H9 (cell line): ENCODE results near the gene CLEC4E. TPM values are rescaled to one million over a fixed set of nuclear protein-coding genes. Genes with fewer than 3 reads are reported as not detected.
A peak's percentile ranks its signal among the peaks of the same experiment; 100 is the strongest.

Experiments
- DNase-seq: peaks from one replicate; pipeline ENCODE4 v3.0.0-alpha.2; 2017
- H2AFZ ChIP-seq: one replicate; pipeline ENCODE4 v1.6.1; 2013; ENCODE audit warnings: mild to moderate bottlenecking, low read length, control low read depth, moderate library complexity
- H2AK5ac ChIP-seq: 2 replicates; pipeline ENCODE4 v1.6.1; 2013; ENCODE audit warnings: low read length, control low read depth, mixed read lengths; ENCODE audit not compliant: insufficient read length
- H2BK120ac ChIP-seq: one replicate; pipeline ENCODE4 v1.6.1; 2013; ENCODE audit warnings: low read depth, mild to moderate bottlenecking, low read length, control low read depth, inconsistent platforms; ENCODE audit not compliant: poor library complexity, severe bottlenecking
- H2BK12ac ChIP-seq: 2 replicates; pipeline ENCODE4 v1.6.1; 2013; ENCODE audit warnings: low read length, control low read depth, mixed read lengths, low read depth; ENCODE audit not compliant: insufficient read length
- H2BK15ac ChIP-seq: 2 replicates; pipeline ENCODE4 v1.6.1; 2013; ENCODE audit warnings: low read depth, low read length, control low read depth
- H2BK20ac ChIP-seq: one replicate; pipeline ENCODE4 v1.6.1; 2013; ENCODE audit warnings: low read depth, mild to moderate bottlenecking, low read length, control low read depth, inconsistent platforms; ENCODE audit not compliant: poor library complexity, severe bottlenecking
- H2BK5ac ChIP-seq: 2 replicates; pipeline ENCODE4 v1.6.1; 2013; ENCODE audit warnings: low read length, control low read depth, mixed read lengths; ENCODE audit not compliant: insufficient read length
- H3K14ac ChIP-seq: 2 replicates; pipeline ENCODE4 v1.6.1; 2013; ENCODE audit warnings: low read length, control low read depth; ENCODE audit not compliant: insufficient read depth
- H3K18ac ChIP-seq: 2 replicates; pipeline ENCODE4 v1.6.1; 2013; ENCODE audit warnings: low read depth, mild to moderate bottlenecking, mixed read lengths, low read length, control low read depth; ENCODE audit not compliant: insufficient read length
- H3K23ac ChIP-seq: 2 replicates; pipeline ENCODE4 v1.6.1; 2013; ENCODE audit warnings: low read length, control low read depth, mixed read lengths, low read depth; ENCODE audit not compliant: insufficient read length
- H3K23me2 ChIP-seq: 2 replicates; pipeline ENCODE4 v1.6.1; 2013; ENCODE audit warnings: low read depth, mild to moderate bottlenecking, mixed read lengths, low read length, control low read depth; ENCODE audit not compliant: insufficient read length, poor library complexity, severe bottlenecking
- H3K27ac ChIP-seq: 2 replicates; pipeline ENCODE4 v1.5.1; 2013; ENCODE audit warnings: low read length, control low read depth, mixed read lengths, low read depth; ENCODE audit not compliant: insufficient read length
- H3K27me3 ChIP-seq: 2 replicates; pipeline ENCODE4 v1.6.1; 2013; ENCODE audit warnings: low read length, control low read depth, inconsistent platforms; ENCODE audit not compliant: insufficient read depth
- H3K4ac ChIP-seq: 2 replicates; pipeline ENCODE4 v1.6.1; 2013; ENCODE audit warnings: low read depth, mild to moderate bottlenecking, control low read depth, inconsistent platforms, low read length, moderate library complexity
- H3K4me1 ChIP-seq: 2 replicates; pipeline ENCODE4 v1.6.1; 2013; ENCODE audit warnings: low read length, control low read depth, inconsistent platforms; ENCODE audit not compliant: insufficient read depth
- H3K4me2 ChIP-seq: 2 replicates; pipeline ENCODE4 v1.6.1; 2013; ENCODE audit warnings: low read length, control low read depth, mixed read lengths; ENCODE audit not compliant: insufficient read length, insufficient read depth
- H3K56ac ChIP-seq: 2 replicates; pipeline ENCODE4 v1.6.1; 2013; ENCODE audit warnings: low read depth, mild to moderate bottlenecking, mixed read lengths, low read length, control low read depth; ENCODE audit not compliant: insufficient read length
- H3K79me1 ChIP-seq: 2 replicates; pipeline ENCODE4 v1.6.1; 2013; ENCODE audit warnings: low read depth, mild to moderate bottlenecking, moderate library complexity, low read length, control low read depth, inconsistent platforms; ENCODE audit not compliant: insufficient read depth, poor library complexity, severe bottlenecking
- H3K79me2 ChIP-seq: 2 replicates; pipeline ENCODE4 v1.6.1; 2013; ENCODE audit warnings: low read length, control low read depth, inconsistent platforms; ENCODE audit not compliant: insufficient read depth
- H3K9ac ChIP-seq: 2 replicates; pipeline ENCODE4 v1.6.1; 2013; ENCODE audit warnings: low read length, control low read depth, mixed read lengths; ENCODE audit not compliant: insufficient read length; ENCODE audit errors: extremely low read depth
- H3K9me3 ChIP-seq: one replicate; pipeline ENCODE4 v1.6.1; 2013; ENCODE audit warnings: low read depth, low read length, inconsistent platforms; ENCODE audit not compliant: control insufficient read depth
- H3T11ph ChIP-seq: one replicate; pipeline ENCODE4 v1.6.1; 2013; ENCODE audit warnings: mild to moderate bottlenecking, low read length, control low read depth, inconsistent platforms
- H4K20me1 ChIP-seq: one replicate; pipeline ENCODE4 v1.6.1; 2013; ENCODE audit not compliant: control insufficient read depth, insufficient read length, insufficient read depth
- H4K5ac ChIP-seq: 2 replicates; pipeline ENCODE4 v1.6.1; 2013; ENCODE audit warnings: low read depth, mild to moderate bottlenecking, mixed read lengths, low read length, control low read depth; ENCODE audit not compliant: insufficient read length
- H4K8ac ChIP-seq: replicated peaks from 2 replicates; pipeline ENCODE4 v1.6.1; 2013; ENCODE audit warnings: low read length, control low read depth, mixed read lengths, low read depth; ENCODE audit not compliant: insufficient read length
- H4K91ac ChIP-seq: 2 replicates; pipeline ENCODE4 v1.6.1; 2013; ENCODE audit warnings: low read depth, mild to moderate bottlenecking, moderate library complexity, mixed read lengths, low read length, control low read depth; ENCODE audit not compliant: insufficient read length
- H3K27ac Mint-ChIP-seq, 3 experiments: 2 replicates in 2 of 3; 3 replicates in 1 of 3; pipeline ENCODE4 v1.8.0; 2020 to 2021; ENCODE audit warnings: mixed read lengths in 3 of 3, mild to moderate bottlenecking in 1 of 3, moderate library complexity in 1 of 3
- H3K27me3 Mint-ChIP-seq: 2 replicates; pipeline ENCODE4 v1.8.0; 2021; ENCODE audit warnings: low read depth, mild to moderate bottlenecking, moderate library complexity, mixed read lengths
- H3K36me3 Mint-ChIP-seq, 3 experiments: 2 replicates in 2 of 3; 3 replicates in 1 of 3; pipeline ENCODE4 v1.8.0; 2020 to 2021; ENCODE audit warnings: low read depth in 3 of 3, mixed read lengths in 3 of 3; ENCODE audit not compliant: insufficient read depth in 1 of 3
- H3K4me1 Mint-ChIP-seq, 2 experiments: 2 replicates each; pipeline ENCODE4 v1.8.0; 2020; ENCODE audit warnings: mixed read lengths in 2 of 2
- H3K4me3 Mint-ChIP-seq, 2 experiments: 2 replicates in 1 of 2; 3 replicates in 1 of 2; pipeline ENCODE4 v1.8.0; 2020 to 2021; ENCODE audit warnings: mild to moderate bottlenecking in 2 of 2, mixed read lengths in 2 of 2, moderate library complexity in 1 of 2
- H3K9me3 Mint-ChIP-seq, 2 experiments: 2 replicates in 1 of 2; 3 replicates in 1 of 2; pipeline ENCODE4 v1.8.0; 2020; ENCODE audit warnings: mild to moderate bottlenecking in 2 of 2, mixed read lengths in 2 of 2, moderate library complexity in 1 of 2
- CTCF ChIP-seq: fragments of 200-600 bp; sonication (generic); conservative IDR thresholded peaks from 3 replicates; pipeline ENCODE4 v1.8.0; 2021; ENCODE audit warnings: antibody characterized with exemption, mild to moderate bottlenecking
- WGBS: extraction: QIAGEN DNeasy Blood & Tissue Kit; methylation state at CpG from one replicate; pipeline ENCODE4 v1.1.7; 2013; ENCODE audit warnings: missing lambda C conversion rate, low lambda C conversion rate, mixed read lengths; ENCODE audit not compliant: insufficient read length; ENCODE audit errors: extremely low coverage; 5-methylcytosine and 5-hydroxymethylcytosine counted together
- total RNA-seq: library from RNA; stranded (reverse); gene quantifications from 2 replicates; pipeline ENCODE4 v1.2.1, GENCODE V29; 2021

The CLEC4E gene
- total RNA-seq, 1 experiment from 2014 or later, result not detected

GRCh38 chr12:8508910-8509841, 31.5 kb downstream of the CLEC4E start:
- no peak overlapping the region for H3T11ph ChIP-seq
- H3K9me3 ChIP-seq, result no peaks in the 10 kb centered on the region
- no peaks in the 10 kb centered on the region for H4K20me1 ChIP-seq
- H3K27me3 Mint-ChIP-seq, result no peaks in the 10 kb centered on the region
- TF ChIP-seq CTCF, result no peak
- no peak overlapping the region for H2AK5ac ChIP-seq
- H2BK15ac ChIP-seq, result no peak overlapping the region
- peak; percentile 59 for DNase-seq
- no peak overlapping the region for H3K23ac ChIP-seq
- H2BK12ac ChIP-seq, result no peak overlapping the region
- H3K4ac ChIP-seq, result no peak overlapping the region
- no peak overlapping the region for H4K5ac ChIP-seq
- H3K4me1 ChIP-seq, result peaks cover 2% of the 10 kb centered on the region; the same call in 1 of the 2 replicates
- H3K23me2 ChIP-seq, result no peaks in the 10 kb centered on the region
- peak overlapping the region in 1 of 3 experiments; percentile 16; a peak in 1 of 7 replicates for H3K27ac Mint-ChIP-seq
- H3K4me3 Mint-ChIP-seq, result no peak overlapping the region
- no peak overlapping the region for H3K4me2 ChIP-seq
- no peak overlapping the region for H2BK5ac ChIP-seq
- no CpG with 5 or more reads among the region's 12 CpGs for WGBS
- no peak overlapping the region for H2AFZ ChIP-seq
- H2BK120ac ChIP-seq, result no peak overlapping the region
- no peak overlapping the region for H3K56ac ChIP-seq
- no peaks in the 10 kb centered on the region for H3K79me1 ChIP-seq
- no peak overlapping the region for H2BK20ac ChIP-seq
- no peaks in the 10 kb centered on the region for H3K36me3 Mint-ChIP-seq
- H3K18ac ChIP-seq, result no peak overlapping the region
- H3K27ac ChIP-seq, result no peak overlapping the region
- peaks cover 24 to 26% of the 10 kb centered on the region in 2 experiments for H3K4me1 Mint-ChIP-seq
- no peak overlapping the region for H3K9ac ChIP-seq
- H3K27me3 ChIP-seq, result no peaks in the 10 kb centered on the region
- no peak overlapping the region for H4K91ac ChIP-seq
- H3K79me2 ChIP-seq, result no peaks in the 10 kb centered on the region
- H3K14ac ChIP-seq, result no peak overlapping the region
- H4K8ac ChIP-seq, result no peak overlapping the region
- no peaks in the 10 kb centered on the region; a peak in 1 of 5 replicates for H3K9me3 Mint-ChIP-seq
